Stimulated activated CD4-positive, alpha-beta T cell treated with anti-CD3 and anti-CD28 coated beads, Interleukin-1b, Interleukin-23, amount 100 ng/mL, for 48 hours (primary cell): ENCODE measurements around the gene MINAR1.

Experiments used
- DNase-seq: peaks from one replicate; pipeline ENCODE4 v3.0.0-alpha.2; 2020

MINAR1 gene

GRCh38 chr15:79432345-79433275 is 474 bp downstream of the MINAR1 start:
- no peak for DNase-seq

GRCh38 chr15:79433276-79433990 is 1.3 kb downstream of the MINAR1 start:
- no peak for DNase-seq

GRCh38 chr15:79434361-79434760 is 2.2 kb downstream of the MINAR1 start:
- DNase-seq, result no peak

- DNase-seq, result no peak
These were observed 4.1 kb downstream of the MINAR1 start for GRCh38 chr15:79436037-79436780.

GRCh38 chr15:79437275-79438000 is 5.3 kb downstream of the MINAR1 start:
- no peak for DNase-seq

- no peak for DNase-seq
These were observed 7.1 kb downstream of the MINAR1 start for GRCh38 chr15:79439236-79439635.

GRCh38 chr15:79440355-79440908 is 8.3 kb downstream of the MINAR1 start:
- DNase-seq, result no peak

GRCh38 chr15:79442911-79443310 is 10.8 kb downstream of the MINAR1 start:
- no peak for DNase-seq

- DNase-seq, result no peak
These were observed 14.9 kb downstream of the MINAR1 start for GRCh38 chr15:79447060-79447459.

GRCh38 chr15:79450648-79451047 is 18.5 kb downstream of the MINAR1 start:
- DNase-seq, result no peak

GRCh38 chr15:79451361-79451999 is 19.3 kb downstream of the MINAR1 start:
- no peak for DNase-seq

- DNase-seq, result no peak
These were observed 20.3 kb downstream of the MINAR1 start for GRCh38 chr15:79452244-79453051.

- no peak for DNase-seq
These were observed 21.3 kb downstream of the MINAR1 start for GRCh38 chr15:79453446-79453845.

- no peak for DNase-seq
These were observed 21.9 kb downstream of the MINAR1 start for GRCh38 chr15:79454063-79454462.

- no peak for DNase-seq
These were observed 23.2 kb downstream of the MINAR1 start for GRCh38 chr15:79455361-79455760.

GRCh38 chr15:79455943-79456342 is 23.8 kb downstream of the MINAR1 start:
- no peak for DNase-seq

- no peak for DNase-seq
These were observed 26.4 kb downstream of the MINAR1 start for GRCh38 chr15:79458491-79458890.

GRCh38 chr15:79459666-79460065 is 27.5 kb downstream of the MINAR1 start:
- DNase-seq, result no peak

- no peak for DNase-seq
These were observed 31.1 kb downstream of the MINAR1 start for GRCh38 chr15:79463043-79463780.

GRCh38 chr15:79463781-79464270 is 31.7 kb downstream of the MINAR1 start:
- no peak for DNase-seq
